ENCODE measurements around the gene SLC3A2. TPM values are rescaled to one million over a fixed set of nuclear protein-coding genes. Genes with fewer than 3 reads are reported as not detected.

Gene SLC3A2
- total RNA-seq, 1 donor from 2014 or later, result 35.0 TPM

- peak; percentile 72 for DNase-seq
- Histone ChIP-seq H3K4me3 (no peak overlapping the region), H3K9me3 (replicated peaks) (no peaks in the 10 kb centered on the region), H3K27me3 (ENCODE audit: low read depth) (no peaks in the 10 kb centered on the region), H3K4me1 (peaks cover 38% of the 10 kb centered on the region), H3K27ac (replicated peaks) (no peak overlapping the region), H3K36me3 (no peaks in the 10 kb centered on the region)
- TF ChIP-seq CTCF (IDR thresholded peaks at IDR 0.05; ENCODE audit: borderline replicate concordance), result peak; percentile 100
- intact Hi-C loops (cut with micrococcal nuclease), result loop anchor here (5.0 kb wide), 1 partner anchor 116 kb away; no protein-coding TSS in a partner anchor
Measured at GRCh38 chr11:62905927-62906531, 25.3 kb downstream of the SLC3A2 start.

- Histone ChIP-seq H3K27ac (replicated peaks) (peak overlapping the region; percentile 86), H3K36me3 (no peaks in the 10 kb centered on the region), H3K4me3 (no peak overlapping the region), H3K27me3 (ENCODE audit: low read depth) (no peaks in the 10 kb centered on the region), H3K4me1 (peaks cover 38% of the 10 kb centered on the region), H3K9me3 (replicated peaks) (no peaks in the 10 kb centered on the region)
- intact Hi-C loops (cut with micrococcal nuclease), result loop anchor here (5.0 kb wide), 1 partner anchor 114 kb away; no protein-coding TSS in a partner anchor
- no peak for TF ChIP-seq CTCF (IDR thresholded peaks at IDR 0.05; ENCODE audit: borderline replicate concordance)
- DNase-seq, result no peak
Measured at GRCh38 chr11:62908468-62909072, 27.9 kb downstream of the SLC3A2 start.

- no peaks in the 10 kb centered on the region for H3K9me3 ChIP-seq (replicated peaks)
- H3K27me3 ChIP-seq (ENCODE audit: low read depth), result no peaks in the 10 kb centered on the region
- DNase-seq, result peak; percentile 59
- peaks cover 38% of the 10 kb centered on the region for H3K4me1 ChIP-seq
- peak overlapping the region; percentile 40 for H3K4me3 ChIP-seq
- peak overlapping the region; percentile 86 for H3K27ac ChIP-seq (replicated peaks)
- TF ChIP-seq CTCF (IDR thresholded peaks at IDR 0.05; ENCODE audit: borderline replicate concordance), result peak; percentile 73
- intact Hi-C loops (cut with micrococcal nuclease), result loop anchor here (5.0 kb wide), 1 partner anchor 113 kb away; no protein-coding TSS in a partner anchor
- H3K36me3 ChIP-seq, result no peaks in the 10 kb centered on the region
Measured at GRCh38 chr11:62909107-62909894, 28.6 kb downstream of the SLC3A2 start.

GRCh38 chr11:62910141-62910882 is 29.6 kb downstream of the SLC3A2 start:
- H3K4me3 ChIP-seq, result no peak overlapping the region
- no peaks in the 10 kb centered on the region for H3K27me3 ChIP-seq (ENCODE audit: low read depth)
- H3K9me3 ChIP-seq (replicated peaks), result no peaks in the 10 kb centered on the region
- DNase-seq, result no peak
- peaks cover 37% of the 10 kb centered on the region for H3K4me1 ChIP-seq
- intact Hi-C loops (cut with micrococcal nuclease), result no loop called here
- no peak for TF ChIP-seq CTCF (IDR thresholded peaks at IDR 0.05; ENCODE audit: borderline replicate concordance)
- peak overlapping the region; percentile 86 for H3K27ac ChIP-seq (replicated peaks)
- no peaks in the 10 kb centered on the region for H3K36me3 ChIP-seq
